Liver (tissue), 3 donors: ENCODE results near the gene ALPP.

Experiments
- CTCF ChIP-seq: fragments of 150-350 bp; IDR thresholded peaks from 2 replicates; pipeline ENCODE4 v1.5.1; 2017; ENCODE audit warnings: improper control_type of control experiment, low read depth, low read length; ENCODE audit not compliant: missing input control
- FOXA1 ChIP-seq: IDR thresholded peaks from 2 replicates; pipeline ENCODE4 v1.6.1; 2016; ENCODE audit warnings: antibody characterized with exemption
- MAX ChIP-seq: IDR thresholded peaks from 2 replicates; pipeline ENCODE4 v1.6.1; 2016; ENCODE audit warnings: antibody characterized with exemption
- REST ChIP-seq: IDR thresholded peaks from 2 replicates; pipeline ENCODE4 v1.6.1; 2016; ENCODE audit warnings: antibody characterized with exemption, mild to moderate bottlenecking
- RXRA ChIP-seq, 2 donors: IDR thresholded peaks; 2 replicates each; pipeline ENCODE4 v1.6.1; 2017 to 2018; ENCODE audit warnings: antibody characterized with exemption in 2 of 2, mild to moderate bottlenecking in 1 of 2
- donor health status: healthy.
- donor health status: healthy.

- TF ChIP-seq CTCF (no peak), FOXA1 (no peak), RXRA (IDR thresholded peaks at IDR 0.05) (no peak), REST (no peak), MAX (no peak)
Measured at GRCh38 chr2:232387451-232388171, 9.1 kb downstream of the ALPP start.
